ENCODE results near the gene FGR.

The FGR gene

DNA sequence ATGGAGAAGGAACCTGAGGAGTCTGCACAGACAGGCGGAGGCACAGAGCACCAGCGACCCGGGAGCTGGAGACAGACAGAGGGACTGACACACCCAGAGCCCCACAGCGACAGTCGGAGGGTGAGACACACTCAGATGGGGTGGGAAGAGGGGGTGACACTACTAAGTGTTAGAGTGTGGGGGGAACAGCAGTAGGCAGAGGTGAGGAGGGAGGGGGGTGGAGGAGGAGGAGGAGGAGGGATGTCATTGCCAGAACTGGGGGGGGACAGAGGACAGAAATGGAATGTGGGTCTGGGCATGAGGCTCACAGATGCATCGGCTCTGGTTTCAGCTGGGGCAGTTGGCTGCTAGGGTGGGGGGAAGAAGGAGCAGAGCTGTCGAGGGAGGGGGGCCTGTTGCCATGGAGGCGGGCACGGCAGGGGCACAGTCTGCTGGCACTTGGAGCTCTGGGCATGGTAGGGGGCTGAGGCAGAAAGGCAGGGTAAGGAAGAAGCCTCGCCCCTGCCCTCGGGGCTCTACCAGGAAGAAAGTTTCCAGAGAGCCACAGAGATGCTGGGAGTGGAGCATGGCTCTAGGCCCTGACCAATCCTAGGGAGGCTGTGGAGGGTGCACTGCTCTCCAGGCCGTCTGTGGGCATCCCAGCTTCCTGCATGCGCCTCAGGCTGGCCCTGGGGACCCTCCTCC is 68.4 kb downstream of the FGR start:
- no peak for DNase-seq (ENCODE audit: low read depth)

GRCh38 chr1:27564710-27565649 is 70.0 kb downstream of the FGR start:
- DNase-seq (ENCODE audit: low read depth): no peak

DNA sequence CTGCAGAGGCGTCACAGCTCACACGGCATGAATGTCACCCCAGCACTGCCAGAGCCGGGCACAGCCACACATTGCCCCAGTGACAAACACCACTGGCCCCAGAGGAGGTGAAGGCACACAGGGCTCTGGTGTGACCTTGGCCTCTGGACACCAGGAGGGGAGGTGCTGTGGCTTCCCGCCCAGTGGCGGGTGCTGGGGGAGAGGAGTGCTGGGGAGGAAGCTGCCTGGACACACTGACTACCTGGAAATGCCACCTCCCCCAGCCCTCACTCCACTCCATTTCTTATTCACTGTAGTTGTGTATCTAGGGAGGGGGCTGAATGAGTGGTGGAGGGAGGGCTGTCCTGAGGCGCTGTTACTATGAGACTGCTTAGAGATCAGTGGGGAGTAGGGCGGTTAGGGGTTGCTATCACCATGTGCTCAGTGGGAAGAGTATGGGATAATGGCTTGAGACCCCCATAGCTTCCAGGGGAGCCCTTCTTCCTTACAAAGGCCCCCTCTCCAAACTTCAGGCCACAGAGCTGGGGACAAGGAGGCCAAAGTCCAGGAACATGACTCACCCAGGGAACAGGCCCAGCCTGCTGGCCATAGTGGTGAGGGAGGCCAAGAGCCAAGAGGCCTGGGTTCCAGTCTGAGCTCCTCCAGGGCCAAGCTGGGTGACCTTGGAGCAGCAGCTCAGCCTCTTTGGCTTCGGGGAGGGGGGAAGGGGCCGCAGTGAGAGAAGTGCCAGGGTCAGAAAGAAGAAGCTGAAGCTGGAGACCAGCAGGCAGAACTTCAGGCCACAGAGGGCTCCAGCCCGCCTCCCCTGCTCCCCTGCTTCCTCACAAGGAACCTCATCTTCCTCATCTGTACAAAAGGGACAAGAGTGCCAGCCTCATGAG is 71.2 kb downstream of the FGR start:
- DNase-seq (ENCODE audit: low read depth): peak; percentile 46

GRCh38 chr1:27563341-27563590 is 71.7 kb downstream of the FGR start:
- no peak for DNase-seq (ENCODE audit: low read depth)

- DNase-seq (ENCODE audit: low read depth): no peak
These were observed 72.2 kb downstream of the FGR start for GRCh38 chr1:27562534-27563340.

Data from ELR (cell line).